LNCaP clone FGC (cell line): ENCODE results near the gene GRM8.
A peak's percentile ranks its signal among the peaks of the same experiment; 100 is the strongest.

Experiments used
- DNase-seq: peaks from one replicate; pipeline ENCODE4 v3.0.0-alpha.2; 2011; ENCODE audit warnings: low read depth
- H3K4me3 ChIP-seq: 2 replicates; pipeline ENCODE4 v1.5.1; 2011; ENCODE audit warnings: mild to moderate bottlenecking, low read depth, low read length, control low read depth
- TF ChIP-seq, protein P1 (sequence below): IDR thresholded peaks from 2 replicates; pipeline ENCODE4 v1.5.1; 2012; ENCODE audit warnings: mild to moderate bottlenecking; ENCODE audit not compliant: control insufficient read depth, insufficient read depth; ENCODE audit errors: extremely low read depth

The GRM8 gene

DNA sequence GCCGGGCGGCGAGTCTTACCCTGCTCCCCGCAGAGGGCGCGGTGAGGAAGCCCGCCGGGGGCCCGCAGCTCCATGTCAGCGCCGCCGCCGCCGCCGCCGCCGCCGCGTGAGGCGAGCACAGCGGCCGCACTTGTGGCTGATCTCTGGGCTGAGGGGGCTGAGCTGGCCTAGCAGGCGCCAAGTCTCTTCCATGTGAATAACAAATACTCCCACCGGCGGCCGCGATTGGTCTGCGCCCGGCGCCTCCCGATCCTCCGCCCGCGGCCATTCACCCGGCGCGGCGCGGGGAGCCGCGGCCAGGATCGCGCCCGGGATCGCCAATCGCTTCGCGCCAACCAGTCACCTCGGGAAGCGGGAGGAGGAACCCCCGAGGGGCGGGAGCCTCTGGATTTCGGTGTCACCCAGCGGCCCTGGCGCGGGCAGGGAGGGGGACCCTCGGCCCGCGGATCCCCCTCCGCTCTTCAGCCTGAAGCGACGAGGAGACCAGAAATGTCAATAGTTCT is at the start of gene GRM8:
TSS of gene GRM8 (minus strand) at position 164 of the 503 bp plus-strand sequence.
- DNase-seq, result no peak
- TF ChIP-seq, protein P1, sequence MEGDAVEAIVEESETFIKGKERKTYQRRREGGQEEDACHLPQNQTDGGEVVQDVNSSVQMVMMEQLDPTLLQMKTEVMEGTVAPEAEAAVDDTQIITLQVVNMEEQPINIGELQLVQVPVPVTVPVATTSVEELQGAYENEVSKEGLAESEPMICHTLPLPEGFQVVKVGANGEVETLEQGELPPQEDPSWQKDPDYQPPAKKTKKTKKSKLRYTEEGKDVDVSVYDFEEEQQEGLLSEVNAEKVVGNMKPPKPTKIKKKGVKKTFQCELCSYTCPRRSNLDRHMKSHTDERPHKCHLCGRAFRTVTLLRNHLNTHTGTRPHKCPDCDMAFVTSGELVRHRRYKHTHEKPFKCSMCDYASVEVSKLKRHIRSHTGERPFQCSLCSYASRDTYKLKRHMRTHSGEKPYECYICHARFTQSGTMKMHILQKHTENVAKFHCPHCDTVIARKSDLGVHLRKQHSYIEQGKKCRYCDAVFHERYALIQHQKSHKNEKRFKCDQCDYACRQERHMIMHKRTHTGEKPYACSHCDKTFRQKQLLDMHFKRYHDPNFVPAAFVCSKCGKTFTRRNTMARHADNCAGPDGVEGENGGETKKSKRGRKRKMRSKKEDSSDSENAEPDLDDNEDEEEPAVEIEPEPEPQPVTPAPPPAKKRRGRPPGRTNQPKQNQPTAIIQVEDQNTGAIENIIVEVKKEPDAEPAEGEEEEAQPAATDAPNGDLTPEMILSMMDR, result no peak
- H3K4me3 ChIP-seq, result peak within 1 kb of the TSS; percentile 55

DNA sequence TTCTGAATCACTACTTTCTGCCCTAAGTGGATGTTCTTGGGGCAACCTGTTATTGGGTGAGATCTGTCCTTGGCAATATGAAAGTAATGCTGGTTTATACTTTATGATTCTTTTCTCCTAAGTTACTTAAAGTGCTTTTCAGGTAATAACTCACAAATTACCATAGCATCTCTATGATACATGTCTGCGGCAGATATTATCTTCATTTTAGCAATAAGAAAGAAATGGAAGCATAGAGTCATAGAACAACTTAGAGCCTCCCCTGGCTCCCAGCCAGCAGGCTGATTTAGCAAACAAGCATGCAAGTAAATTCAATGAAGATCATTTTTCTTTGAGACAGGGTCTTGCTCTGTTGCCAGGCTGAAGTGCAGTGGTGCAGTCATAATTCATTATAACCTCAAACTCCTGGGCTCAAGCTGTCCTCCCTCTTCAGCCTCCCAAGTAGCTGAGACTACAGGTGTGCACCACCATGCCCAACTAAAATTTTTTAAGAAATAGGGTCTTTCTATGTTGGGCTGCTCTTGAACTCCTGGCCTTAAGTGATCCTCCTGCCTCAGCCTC is 38.1 kb upstream of the GRM8 start:
- no peak for DNase-seq
- TF ChIP-seq, protein P1, result no peak

DNA sequence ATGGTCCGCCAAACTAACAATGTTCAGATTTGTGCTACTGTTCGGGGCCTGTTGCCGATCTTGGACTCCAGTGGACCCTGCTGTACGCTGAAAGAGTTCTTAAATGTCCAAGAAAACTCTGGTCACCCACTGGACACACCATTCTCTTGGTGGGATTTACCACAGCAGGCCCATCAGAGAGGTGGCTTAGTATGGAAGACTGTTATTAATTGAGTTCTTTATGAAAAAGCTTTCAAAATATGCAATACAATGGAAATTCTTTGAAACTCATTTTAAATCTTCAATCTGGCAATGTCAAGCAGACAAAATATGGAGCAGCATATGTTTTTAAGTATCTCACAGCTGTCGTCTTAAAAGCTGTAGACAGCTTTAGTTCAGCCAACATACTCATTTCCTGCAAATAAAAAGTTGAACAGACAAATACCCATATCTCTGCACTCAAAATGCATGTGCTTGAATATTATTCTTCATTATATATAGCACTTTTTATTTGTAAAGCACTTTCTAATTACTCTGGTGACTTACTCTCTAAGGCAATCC is 37.4 kb upstream of the GRM8 start:
- no peak for DNase-seq
- TF ChIP-seq, protein P1, result no peak
- no peak overlapping the region for H3K4me3 ChIP-seq

More for the DNA sequence above, 38.1 kb upstream of the GRM8 start:
- no peak overlapping the region for H3K4me3 ChIP-seq

DNA sequence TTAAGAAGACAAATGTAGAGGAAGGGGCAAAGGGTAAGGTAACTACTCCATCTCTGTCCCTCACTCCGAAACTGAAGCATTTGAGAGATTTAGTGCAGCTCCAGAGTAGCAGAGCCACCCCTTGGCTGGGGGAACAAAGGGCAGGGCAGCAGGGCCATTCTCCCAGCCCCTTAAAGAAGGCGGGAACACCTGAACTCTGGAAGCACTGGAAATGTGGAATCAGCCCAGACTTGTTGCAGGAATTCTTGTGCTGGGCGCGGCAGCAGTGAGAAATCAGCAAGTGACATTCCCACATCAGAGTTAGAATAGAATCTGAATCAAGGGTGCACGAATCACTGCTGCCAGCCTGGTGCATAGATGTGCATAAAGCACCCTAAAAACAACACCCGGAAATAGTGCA is 34.4 kb upstream of the GRM8 start:
- TF ChIP-seq, protein P1, result no peak
- DNase-seq, result no peak
- H3K4me3 ChIP-seq, result no peak overlapping the region

DNA sequence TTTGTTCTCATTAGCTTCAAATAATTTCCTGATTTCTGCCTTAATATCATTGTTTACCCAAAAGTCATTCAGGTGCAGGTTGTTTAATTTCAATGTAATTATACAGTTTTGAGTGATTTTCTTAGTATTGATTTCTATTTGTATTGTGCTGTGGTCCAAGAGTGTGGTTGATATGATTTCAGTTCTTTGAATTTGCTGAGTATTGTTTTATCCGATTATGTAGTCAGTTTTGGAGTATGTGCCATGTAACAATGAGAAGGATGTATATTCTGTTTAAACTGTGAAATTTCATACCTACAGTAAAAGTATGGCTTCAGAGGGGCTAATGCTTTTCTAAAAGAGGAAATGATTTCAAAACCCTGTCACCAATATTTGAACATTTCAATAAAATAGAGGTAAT is 17.4 kb upstream of the GRM8 start:
- DNase-seq, result no peak
- TF ChIP-seq, protein P1, result no peak
- H3K4me3 ChIP-seq, result no peak overlapping the region

DNA sequence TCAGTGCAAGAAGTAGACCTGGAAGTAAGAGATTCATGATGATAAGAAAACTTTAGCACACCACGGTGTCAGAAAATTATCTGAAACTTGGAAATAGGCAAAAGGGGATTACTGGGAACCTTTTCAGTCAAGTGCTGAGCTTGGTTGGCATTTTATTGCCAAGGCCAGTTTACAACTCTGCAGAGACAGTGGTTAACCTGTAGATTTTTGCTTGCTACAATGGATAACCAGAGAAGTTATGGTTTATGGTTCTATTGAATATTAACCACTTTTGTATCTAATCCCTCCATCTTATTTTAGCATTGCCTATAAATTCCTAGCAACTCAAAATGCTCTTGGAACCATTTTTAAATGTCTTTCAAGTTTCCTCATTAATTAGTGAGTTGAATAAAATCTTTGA is 13.3 kb upstream of the GRM8 start:
- DNase-seq, result no peak
- no peak overlapping the region for H3K4me3 ChIP-seq
- TF ChIP-seq, protein P1, result no peak

DNA sequence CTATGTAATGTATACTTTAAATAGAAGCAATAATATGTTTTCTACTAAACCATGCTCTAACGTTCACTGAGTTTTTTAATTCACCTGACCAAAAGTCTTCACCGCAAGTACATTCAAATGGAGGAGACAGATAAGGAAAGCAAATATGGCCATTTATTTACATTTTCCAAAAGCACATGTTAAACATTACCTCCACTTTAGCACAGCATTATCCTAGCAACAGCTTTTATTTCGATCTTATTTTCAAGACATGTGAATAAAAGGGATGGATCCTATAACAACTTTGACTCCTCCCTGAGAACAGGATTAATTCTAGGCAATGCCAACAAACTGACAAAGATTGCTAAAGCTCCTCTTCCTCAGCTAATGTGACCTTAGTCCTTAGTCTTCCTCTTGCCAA is 11.5 kb upstream of the GRM8 start:
- DNase-seq, result no peak
- no peak overlapping the region for H3K4me3 ChIP-seq
- TF ChIP-seq, protein P1, result no peak
